BLaER1 treated with 17β-estradiol and CSF1 and Interleukin-3, amounts not matched to agents 10 nM and 100 nM (cell line): ENCODE data around the gene GRK4.

Source experiments
- H3K27ac ChIP-seq, 11 experiments: shearing (Covaris generic); formaldehyde crosslinking; 2 replicates each; pipeline ENCODE4 v1.8.1; 2022
- H3K27me3 ChIP-seq, 11 experiments: shearing (Covaris generic); formaldehyde crosslinking; 2 replicates each; pipeline ENCODE4 v1.8.1; 2022
- H3K36me3 ChIP-seq, 11 experiments: shearing (Covaris generic); formaldehyde crosslinking; 2 replicates each; pipeline ENCODE4 v1.8.1; 2022
- H3K4me1 ChIP-seq, 10 experiments: shearing (Covaris generic); formaldehyde crosslinking; 2 replicates each; pipeline ENCODE4 v1.8.1; 2022
- H3K4me2 ChIP-seq, 11 experiments: shearing (Covaris generic); formaldehyde crosslinking; 2 replicates each; pipeline ENCODE4 v1.8.1; 2022
- H3K4me3 ChIP-seq, 10 experiments: shearing (Covaris generic); formaldehyde crosslinking; 2 replicates each; pipeline ENCODE4 v1.8.1; 2022
- H3K9ac ChIP-seq, 11 experiments: shearing (Covaris generic); formaldehyde crosslinking; 2 replicates each; pipeline ENCODE4 v1.8.1; 2022
- H3K9me3 ChIP-seq, 11 experiments: shearing (Covaris generic); formaldehyde crosslinking; replicated peaks in 1 of 11; 2 replicates each; pipeline ENCODE4 v1.8.1; 2022
- H4K20me1 ChIP-seq, 11 experiments: shearing (Covaris generic); formaldehyde crosslinking; 2 replicates each; pipeline ENCODE4 v1.8.1; 2022
- Cebpa-rat ChIP-seq, 11 experiments: shearing (Covaris generic); IDR thresholded peaks; 2 replicates each; pipeline ENCODE4 v1.8.1; 2022

Gene GRK4

DNA sequence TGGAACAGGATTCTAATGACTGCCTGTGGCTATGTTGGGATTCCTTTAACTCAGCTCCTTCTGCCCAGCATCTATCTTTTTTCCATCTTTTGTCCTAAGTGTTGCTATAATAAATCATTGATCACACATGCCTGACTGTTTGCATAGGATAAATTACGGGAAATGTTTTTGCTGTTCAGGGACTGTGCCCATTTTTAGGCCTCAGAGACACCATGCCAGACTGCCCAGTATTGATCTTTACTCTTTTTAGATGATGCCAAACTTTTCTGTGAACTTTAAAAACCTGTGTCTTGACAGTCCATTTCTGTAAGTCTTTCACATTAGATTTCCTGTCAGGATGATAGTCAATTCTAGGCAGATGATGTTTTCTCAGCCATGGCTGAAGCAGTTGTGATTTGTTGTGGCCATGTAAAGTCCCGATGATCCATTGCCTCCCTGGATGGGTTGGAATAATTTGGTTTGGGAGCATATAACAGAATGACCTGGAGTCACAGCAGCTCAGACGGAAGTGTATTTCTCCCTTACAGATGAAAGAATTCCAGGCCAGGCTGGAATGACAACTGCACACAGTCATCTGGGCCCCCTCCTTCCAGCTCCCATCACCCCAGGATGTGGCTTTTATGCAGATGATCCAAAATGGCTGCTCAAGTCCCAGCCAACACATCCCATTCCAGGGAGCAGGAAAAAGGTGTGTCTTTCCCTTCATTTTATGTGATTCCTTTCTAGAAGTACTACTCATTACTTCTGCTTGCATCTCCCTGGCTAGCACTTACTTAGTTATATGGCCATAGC lies 107.5 kb downstream of the GRK4 start:
- Histone ChIP-seq H3K4me2 (no peak overlapping the region), H3K9me3 (peaks cover 0 to 10% (median 6%) of the 10 kb centered on the region in 11 experiments; a peak in 10 of 22 replicates), H3K36me3 (no peaks in the 10 kb centered on the region), H3K27ac (no peak overlapping the region), H4K20me1 (peaks cover 3 to 8% (median 4%) of the 10 kb centered on the region in 11 experiments; a peak in 21 of 22 replicates), H3K4me1 (peaks cover 9 to 20% (median 11%) of the 10 kb centered on the region in 10 experiments), H3K9ac (no peak overlapping the region), H3K27me3 (no peaks in the 10 kb centered on the region), H3K4me3 (no peak overlapping the region)
- TF ChIP-seq Cebpa-rat (IDR thresholded peaks at IDR 0.05) = no peak

- no peak overlapping the region for H3K27ac ChIP-seq
Observed at GRCh38 chr4:3071811-3072210, 108.4 kb downstream of the GRK4 start.

DNA sequence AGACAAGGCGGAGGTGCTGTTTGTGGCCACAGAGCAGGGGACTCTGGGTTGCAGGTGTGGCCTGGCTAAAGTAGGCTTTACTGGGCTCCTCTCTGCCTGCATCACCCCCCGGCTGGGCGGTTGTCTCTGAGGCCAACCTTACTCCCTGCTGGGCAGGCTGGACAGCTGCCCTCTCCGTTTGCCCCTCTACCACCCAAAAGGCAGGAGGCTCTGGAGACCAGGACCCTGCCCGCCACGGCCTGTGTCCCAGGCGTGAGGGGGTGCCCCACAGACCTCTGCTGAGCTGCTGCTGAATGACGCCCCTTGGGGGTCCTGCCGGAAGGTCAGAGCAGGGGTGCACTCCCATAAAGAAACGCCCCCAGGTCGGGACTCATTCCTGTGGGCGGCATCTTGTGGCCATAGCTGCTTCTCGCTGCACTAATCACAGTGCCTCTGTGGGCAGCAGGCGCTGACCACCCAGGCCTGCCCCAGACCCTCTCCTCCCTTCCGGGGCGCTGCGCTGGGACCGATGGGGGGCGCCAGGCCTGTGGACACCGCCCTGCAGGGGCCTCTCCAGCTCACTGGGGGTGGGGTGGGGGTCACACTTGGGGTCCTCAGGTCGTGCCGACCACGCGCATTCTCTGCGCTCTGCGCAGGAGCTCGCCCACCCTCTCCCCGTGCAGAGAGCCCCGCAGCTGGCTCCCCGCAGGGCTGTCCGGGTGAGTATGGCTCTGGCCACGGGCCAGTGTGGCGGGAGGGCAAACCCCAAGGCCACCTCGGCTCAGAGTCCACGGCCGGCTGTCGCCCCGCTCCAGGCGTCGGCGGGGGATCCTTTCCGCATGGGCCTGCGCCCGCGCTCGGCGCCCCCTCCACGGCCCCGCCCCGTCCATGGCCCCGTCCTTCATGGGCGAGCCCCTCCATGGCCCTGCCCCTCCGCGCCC lies 110.0 kb downstream of the GRK4 start:
- peaks cover 28 to 37% (median 35%) of the 10 kb centered on the region in 10 experiments for H3K4me1 ChIP-seq
- peak overlapping the region; percentile 75 to 91 (median 87) for H3K4me2 ChIP-seq
- H3K36me3 ChIP-seq = no peaks in the 10 kb centered on the region
- H4K20me1 ChIP-seq = peaks cover 28 to 33% (median 29%) of the 10 kb centered on the region in 11 experiments; a peak in 21 of 22 replicates
- no peaks in the 10 kb centered on the region for H3K27me3 ChIP-seq
- H3K9ac ChIP-seq = peak overlapping the region; percentile 69 to 83 (median 77); a peak in 21 of 22 replicates
- H3K9me3 ChIP-seq = no peaks in the 10 kb centered on the region
- peak overlapping the region in 9 of 11 experiments; percentile 45 to 85 (median 75); a peak in 18 of 22 replicates for H3K27ac ChIP-seq
- H3K4me3 ChIP-seq = peak overlapping the region; percentile 55 to 73 (median 60)
- TF ChIP-seq Cebpa-rat (IDR thresholded peaks at IDR 0.05) = no peak

More at GRCh38 chr4:3071811-3072210, 108.4 kb downstream of the GRK4 start:
- TF ChIP-seq Cebpa-rat (IDR thresholded peaks at IDR 0.05) = no peak
- no peak overlapping the region for H3K9ac ChIP-seq
- H3K4me3 ChIP-seq = no peak overlapping the region
- no peaks in the 10 kb centered on the region for H3K27me3 ChIP-seq
- H3K4me2 ChIP-seq = no peak overlapping the region
- peaks cover 0 to 2% (median 0%) of the 10 kb centered on the region in 11 experiments; a peak in 5 of 22 replicates for H3K9me3 ChIP-seq
- no peaks in the 10 kb centered on the region for H3K36me3 ChIP-seq
- peaks cover 12 to 17% (median 13%) of the 10 kb centered on the region in 11 experiments; a peak in 21 of 22 replicates for H4K20me1 ChIP-seq
- peaks cover 18 to 27% (median 20%) of the 10 kb centered on the region in 10 experiments for H3K4me1 ChIP-seq

GRCh38 chr4:3074078-3074845 lies 110.9 kb downstream of the GRK4 start, which contains the start of the genes HTT and HTT-AS:
HTT (plus strand) TSS chr4:3074681; CDS start chr4:3074826, 145 bp downstream.
HTT-AS (minus strand) TSS chr4:3074538.
- Histone ChIP-seq H3K4me2 (peak within 1 kb of the TSS; percentile 89 to 99 (median 92)), H3K27ac (peak within 1 kb of the TSS; percentile 83 to 95 (median 90)), H3K4me1 (peaks cover 37 to 45% (median 44%) of the 10 kb centered on the region in 10 experiments), H3K27me3 (no peaks in the 10 kb centered on the region), H4K20me1 (peaks cover 36 to 42% (median 38%) of the 10 kb centered on the region in 11 experiments; a peak in 21 of 22 replicates), H3K9ac (peak within 1 kb of the TSS; percentile 87 to 97 (median 95)), H3K4me3 (peak within 1 kb of the TSS; percentile 75 to 97 (median 92)), H3K9me3 (no peaks in the 10 kb centered on the region), H3K36me3 (peaks cover 0 to 5% (median 0%) of the 10 kb centered on the region in 11 experiments; a peak in 1 of 22 replicates)
- TF ChIP-seq Cebpa-rat (IDR thresholded peaks at IDR 0.05) = no peak

GRCh38 chr4:3074846-3075651 lies 111.7 kb downstream of the GRK4 start:
- no peak for TF ChIP-seq Cebpa-rat (IDR thresholded peaks at IDR 0.05)
- Histone ChIP-seq H3K4me2 (peak overlapping the region; percentile 86 to 99 (median 92)), H3K9ac (peak overlapping the region; percentile 87 to 97 (median 95)), H3K27ac (peak overlapping the region; percentile 83 to 95 (median 90)), H3K27me3 (no peaks in the 10 kb centered on the region), H3K4me1 (peaks cover 44 to 53% (median 50%) of the 10 kb centered on the region in 10 experiments), H3K36me3 (peaks cover 0 to 8% (median 0%) of the 10 kb centered on the region in 11 experiments; a peak in 3 of 22 replicates), H4K20me1 (peaks cover 44 to 50% (median 45%) of the 10 kb centered on the region in 11 experiments; a peak in 21 of 22 replicates), H3K9me3 (no peaks in the 10 kb centered on the region), H3K4me3 (peak overlapping the region; percentile 75 to 97 (median 92))

- H3K4me1 ChIP-seq = peaks cover 46 to 54% (median 50%) of the 10 kb centered on the region in 10 experiments
- H3K4me2 ChIP-seq = peak overlapping the region; percentile 86 to 99 (median 92)
- H3K9ac ChIP-seq = peak overlapping the region; percentile 65 to 97 (median 94); a peak in 21 of 22 replicates
- H3K36me3 ChIP-seq = peaks cover 0 to 8% (median 0%) of the 10 kb centered on the region in 11 experiments; a peak in 3 of 22 replicates
- no peaks in the 10 kb centered on the region for H3K9me3 ChIP-seq
- peak overlapping the region; percentile 75 to 97 (median 92) for H3K4me3 ChIP-seq
- H3K27ac ChIP-seq = peak overlapping the region in 10 of 11 experiments; percentile 42 to 95 (median 88); a peak in 18 of 22 replicates
- peaks cover 48 to 55% (median 51%) of the 10 kb centered on the region in 11 experiments; a peak in 21 of 22 replicates for H4K20me1 ChIP-seq
- TF ChIP-seq Cebpa-rat (IDR thresholded peaks at IDR 0.05) = no peak
- H3K27me3 ChIP-seq = no peaks in the 10 kb centered on the region
Observed at GRCh38 chr4:3075652-3075981, 112.2 kb downstream of the GRK4 start.

- TF ChIP-seq Cebpa-rat (IDR thresholded peaks at IDR 0.05) = no peak
- H3K9ac ChIP-seq = peak overlapping the region in 10 of 11 experiments; percentile 1 to 54 (median 28); a peak in 9 of 22 replicates
- peak overlapping the region; percentile 56 to 98 (median 91) for H3K4me2 ChIP-seq
- H3K27me3 ChIP-seq = no peaks in the 10 kb centered on the region
- peak overlapping the region in 6 of 11 experiments; percentile 16 to 36 (median 25); a peak in 6 of 22 replicates for H3K27ac ChIP-seq
- H3K4me1 ChIP-seq = peaks cover 46 to 57% (median 50%) of the 10 kb centered on the region in 10 experiments
- no peak overlapping the region for H3K4me3 ChIP-seq
- H3K36me3 ChIP-seq = peaks cover 0 to 18% (median 2%) of the 10 kb centered on the region in 11 experiments; a peak in 8 of 22 replicates
- H4K20me1 ChIP-seq = peaks cover 65 to 77% (median 73%) of the 10 kb centered on the region in 11 experiments; a peak in 21 of 22 replicates
- no peaks in the 10 kb centered on the region for H3K9me3 ChIP-seq
Observed at GRCh38 chr4:3077796-3078195, 114.4 kb downstream of the GRK4 start.
